ENCODE data around the gene RNF223. TPM values are rescaled to one million over a fixed set of nuclear protein-coding genes. Genes with fewer than 3 reads are reported as not detected.

Gene RNF223
- total and polyA plus RNA-seq, 2 donors: 0.05 to 0.37 TPM

DNA sequence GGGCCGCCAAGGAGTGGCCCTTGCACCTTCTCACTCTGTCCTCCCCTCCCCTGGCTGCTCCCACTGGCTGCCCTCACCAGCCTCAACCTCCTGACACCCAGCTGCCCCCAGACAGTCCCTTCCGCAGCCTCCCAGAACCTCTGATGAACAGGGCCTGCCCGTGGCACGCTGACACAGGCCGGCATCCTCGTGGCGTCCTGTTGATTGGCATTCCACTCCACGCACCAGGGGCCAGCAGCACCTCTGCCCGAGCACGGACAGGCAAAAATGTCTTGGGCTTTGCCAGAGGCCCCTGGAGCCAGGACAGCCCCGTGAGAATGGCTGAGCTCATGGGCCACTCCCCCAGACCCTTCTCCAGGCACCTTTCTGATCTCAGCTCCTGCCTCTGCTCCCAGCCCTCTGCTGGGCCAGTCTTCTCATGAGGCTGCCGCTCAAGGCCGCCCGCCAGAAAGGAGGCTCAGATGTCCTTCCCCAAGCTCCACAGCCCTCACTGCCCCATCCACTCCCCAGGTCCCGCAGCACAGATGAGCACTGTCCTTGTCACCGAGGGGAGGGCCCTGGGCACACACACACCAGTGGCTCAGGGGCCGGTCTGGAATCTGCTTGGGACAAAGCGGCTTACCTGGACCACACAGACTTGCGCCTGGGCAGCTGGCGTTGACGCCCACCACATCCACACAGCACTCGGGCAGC, 15.8 kb upstream of the RNF223 start:
- H3K36me3 ChIP-seq (ENCODE audit: control insufficient read depth in 2 of 2, insufficient read depth in 2 of 2, low read length in 1 of 2): peaks cover 0 to 5% of the 10 kb centered on the region in 2 donors
- no peak for DNase-seq (ENCODE audit: low read depth in 6 of 9, low spot score in 9 of 9)
- no peak overlapping the region for H3K4me3 ChIP-seq (ENCODE audit: low read length in 2 of 2)
- no peaks in the 10 kb centered on the region for H3K9me3 ChIP-seq (ENCODE audit: control insufficient read depth in 2 of 2, insufficient read depth in 1 of 2, low read length in 1 of 2)
- 97% methylated on average over 22 of the region's 22 CpGs for WGBS
- no peaks in the 10 kb centered on the region for H3K4me1 ChIP-seq (ENCODE audit: control insufficient read depth in 2 of 2, insufficient read depth in 2 of 2, low read length in 2 of 2)
- no peaks in the 10 kb centered on the region for H3K27me3 ChIP-seq (ENCODE audit: control insufficient read depth in 2 of 2, insufficient read depth in 1 of 2, low read length in 1 of 2)
- no peak overlapping the region for H3K27ac ChIP-seq (ENCODE audit: low read depth in 1 of 2, low read length in 1 of 2)

DNA sequence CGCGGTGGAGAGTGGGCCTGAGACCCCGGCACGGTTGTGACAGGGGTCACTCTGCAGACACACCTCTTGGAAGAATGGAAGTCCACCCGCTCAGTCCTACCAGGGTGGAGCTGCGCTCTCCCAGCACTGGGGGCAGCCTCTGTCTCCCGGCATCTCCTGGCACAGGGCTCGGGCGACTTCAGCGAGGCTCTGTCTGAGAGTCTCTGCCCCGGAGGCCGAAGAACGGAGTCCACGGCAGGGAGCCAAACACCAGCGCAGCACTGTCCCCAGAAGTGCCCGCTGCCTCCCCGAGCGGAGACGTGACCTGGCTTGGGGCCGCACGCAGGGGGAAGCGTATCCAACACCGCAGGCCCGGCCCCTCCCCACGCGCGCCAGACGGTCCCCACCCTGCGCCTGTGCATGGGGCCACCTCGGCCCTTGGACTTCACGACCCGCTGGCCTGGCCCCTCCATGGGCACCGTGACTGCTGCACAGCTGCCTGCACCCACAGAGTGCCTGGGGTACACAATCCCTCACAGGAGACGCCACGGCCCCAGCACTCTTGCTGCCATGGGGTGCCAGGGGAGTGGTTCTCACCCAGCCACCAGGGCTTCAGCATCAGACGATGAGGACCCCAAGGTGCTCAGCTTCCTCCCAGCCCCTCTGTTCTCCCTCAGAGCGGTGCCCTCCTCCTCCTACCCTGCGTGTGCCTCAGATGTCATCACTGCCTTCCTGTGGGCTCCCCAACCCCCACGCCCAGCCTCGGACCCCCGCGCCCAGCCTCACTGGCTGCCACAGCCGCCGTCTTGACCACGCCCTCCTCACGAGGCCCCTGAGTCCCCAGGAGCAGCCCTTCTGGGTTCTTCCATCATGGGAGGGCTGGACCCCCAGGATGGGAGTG, 14.9 kb upstream of the RNF223 start:
- Histone ChIP-seq H3K27ac (ENCODE audit: low read depth in 1 of 2, low read length in 1 of 2) (no peak overlapping the region), H3K27me3 (ENCODE audit: control insufficient read depth in 2 of 2, insufficient read depth in 1 of 2, low read length in 1 of 2) (no peaks in the 10 kb centered on the region), H3K9me3 (ENCODE audit: control insufficient read depth in 2 of 2, insufficient read depth in 1 of 2, low read length in 1 of 2) (no peaks in the 10 kb centered on the region), H3K36me3 (ENCODE audit: control insufficient read depth in 2 of 2, insufficient read depth in 2 of 2, low read length in 1 of 2) (peaks cover 0 to 5% of the 10 kb centered on the region in 2 donors), H3K4me3 (ENCODE audit: low read length in 2 of 2) (no peak overlapping the region), H3K4me1 (ENCODE audit: control insufficient read depth in 2 of 2, insufficient read depth in 2 of 2, low read length in 2 of 2) (no peaks in the 10 kb centered on the region)
- 96% methylated on average over 46 of the region's 46 CpGs for WGBS
- no peak for DNase-seq (ENCODE audit: low read depth in 6 of 9, low spot score in 9 of 9)

DNA sequence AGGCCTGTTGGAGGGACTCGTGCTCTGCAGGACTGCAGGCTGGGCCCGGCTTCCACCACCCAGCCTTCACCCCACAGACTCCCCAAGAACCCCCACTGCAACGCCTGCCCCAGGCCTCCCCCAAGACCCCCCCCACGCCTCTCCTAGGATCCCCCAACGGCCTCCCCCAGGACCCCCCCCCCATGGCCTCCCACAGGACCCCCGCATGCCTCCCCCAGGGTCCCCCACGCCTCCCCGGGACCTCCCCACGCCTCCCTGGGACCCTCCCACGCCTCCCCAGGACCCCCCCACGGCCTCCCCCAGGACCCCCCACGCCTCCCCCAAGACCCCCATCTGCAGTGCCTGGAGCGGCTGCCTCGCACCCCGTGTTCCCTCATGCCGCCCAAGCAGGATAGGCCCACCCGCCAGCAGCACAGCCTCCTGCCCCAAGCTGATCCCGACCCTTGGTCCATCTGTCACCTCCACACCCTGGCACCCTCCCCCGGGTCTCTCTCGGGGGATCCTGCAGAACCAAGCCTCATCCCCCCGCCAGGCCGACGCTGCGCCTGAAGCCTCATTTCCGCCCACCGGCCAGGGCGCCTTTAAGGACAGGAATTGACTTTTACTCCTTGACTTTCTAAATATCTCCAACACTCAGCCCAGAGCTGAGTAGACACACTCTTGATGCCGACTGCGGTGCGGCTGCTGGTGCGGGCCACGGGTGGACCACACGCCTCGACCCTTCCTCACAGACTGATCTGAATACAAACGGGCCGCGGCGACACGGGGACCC, 14.1 kb upstream of the RNF223 start:
- Histone ChIP-seq H3K4me3 (ENCODE audit: low read length in 2 of 2) (no peak overlapping the region), H3K27me3 (ENCODE audit: control insufficient read depth in 2 of 2, insufficient read depth in 1 of 2, low read length in 1 of 2) (no peaks in the 10 kb centered on the region), H3K36me3 (ENCODE audit: control insufficient read depth in 2 of 2, insufficient read depth in 2 of 2, low read length in 1 of 2) (peaks cover 0 to 9% of the 10 kb centered on the region in 2 donors), H3K4me1 (ENCODE audit: control insufficient read depth in 2 of 2, insufficient read depth in 2 of 2, low read length in 2 of 2) (no peaks in the 10 kb centered on the region), H3K9me3 (ENCODE audit: control insufficient read depth in 2 of 2, insufficient read depth in 1 of 2, low read length in 1 of 2) (no peaks in the 10 kb centered on the region), H3K27ac (ENCODE audit: low read depth in 1 of 2, low read length in 1 of 2) (no peak overlapping the region)
- WGBS: 96% methylated on average over 39 of the region's 39 CpGs
- DNase-seq (ENCODE audit: low read depth in 6 of 9, low spot score in 9 of 9): no peak

DNA sequence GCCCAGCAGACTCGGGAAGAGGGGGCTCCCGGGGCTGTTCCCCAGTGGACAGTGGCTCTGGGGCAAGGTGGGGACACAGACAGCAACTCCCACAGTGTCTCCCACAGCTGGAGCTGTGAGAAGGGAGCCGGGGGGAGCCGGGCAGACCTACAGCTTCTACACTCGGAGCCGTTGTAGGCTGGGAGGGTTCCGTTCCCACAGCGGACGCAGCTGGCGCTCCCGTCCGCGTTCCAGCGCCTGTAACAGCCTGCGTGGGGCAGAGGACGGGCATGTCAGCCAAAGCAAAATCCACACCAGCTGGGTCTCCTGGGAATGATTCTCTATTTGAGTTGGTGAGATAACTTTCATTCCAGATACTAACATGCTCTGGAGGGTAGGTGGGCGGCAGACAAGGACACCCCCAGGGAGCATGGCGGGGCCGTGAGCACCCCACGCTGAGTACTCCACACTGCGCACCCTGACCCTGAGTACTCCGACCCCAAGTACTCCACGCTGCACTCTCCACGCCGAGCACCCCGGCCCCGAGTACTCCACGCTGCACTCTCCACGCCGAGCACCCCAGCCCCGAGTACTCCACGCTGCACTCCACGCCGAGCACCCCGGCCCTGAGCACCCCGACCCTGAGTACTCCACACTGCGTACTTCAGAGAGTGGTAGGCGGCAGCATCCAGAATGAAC, 13.4 kb upstream of the RNF223 start:
- Histone ChIP-seq H3K36me3 (ENCODE audit: control insufficient read depth in 2 of 2, insufficient read depth in 2 of 2, low read length in 1 of 2) (peaks cover 0 to 9% of the 10 kb centered on the region in 2 donors), H3K4me1 (ENCODE audit: control insufficient read depth in 2 of 2, insufficient read depth in 2 of 2, low read length in 2 of 2) (no peaks in the 10 kb centered on the region), H3K4me3 (ENCODE audit: low read length in 2 of 2) (no peak overlapping the region), H3K9me3 (ENCODE audit: control insufficient read depth in 2 of 2, insufficient read depth in 1 of 2, low read length in 1 of 2) (no peaks in the 10 kb centered on the region), H3K27ac (ENCODE audit: low read depth in 1 of 2, low read length in 1 of 2) (no peak overlapping the region), H3K27me3 (ENCODE audit: control insufficient read depth in 2 of 2, insufficient read depth in 1 of 2, low read length in 1 of 2) (no peaks in the 10 kb centered on the region)
- no peak for DNase-seq (ENCODE audit: low read depth in 6 of 9, low spot score in 9 of 9)
- 96% methylated on average over 38 of the region's 38 CpGs for WGBS

DNA sequence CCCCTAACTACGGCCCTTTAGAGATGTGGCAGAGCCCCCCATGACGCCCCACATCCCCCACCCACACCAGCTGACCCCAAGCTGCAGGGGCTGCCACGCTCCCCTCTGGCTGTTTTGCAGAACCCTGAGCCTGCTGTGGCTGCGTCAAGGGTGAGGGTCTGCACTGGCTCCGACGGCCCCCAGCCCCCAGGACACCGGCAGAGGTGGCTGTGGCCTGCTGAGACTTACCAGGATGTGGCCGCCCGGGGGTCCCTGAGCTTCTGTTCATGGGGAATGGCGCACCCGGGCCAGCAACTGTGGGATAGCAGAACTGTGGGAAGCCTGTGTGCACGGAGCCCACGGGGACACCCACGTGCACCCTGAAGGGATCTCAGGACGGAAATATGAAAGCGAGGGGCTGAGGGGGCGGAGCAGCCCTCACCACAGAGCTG, 12.8 kb upstream of the RNF223 start:
- DNase-seq (ENCODE audit: low read depth in 6 of 9, low spot score in 9 of 9): no peak
- no peaks in the 10 kb centered on the region for H3K4me1 ChIP-seq (ENCODE audit: control insufficient read depth in 2 of 2, insufficient read depth in 2 of 2, low read length in 2 of 2)
- no peaks in the 10 kb centered on the region for H3K27me3 ChIP-seq (ENCODE audit: control insufficient read depth in 2 of 2, insufficient read depth in 1 of 2, low read length in 1 of 2)
- WGBS: 98% methylated on average over 17 of the region's 17 CpGs
- no peak overlapping the region for H3K4me3 ChIP-seq (ENCODE audit: low read length in 2 of 2)
- no peak overlapping the region for H3K27ac ChIP-seq (ENCODE audit: low read depth in 1 of 2, low read length in 1 of 2)
- H3K36me3 ChIP-seq (ENCODE audit: control insufficient read depth in 2 of 2, insufficient read depth in 2 of 2, low read length in 1 of 2): peaks cover 0 to 9% of the 10 kb centered on the region in 2 donors
- no peaks in the 10 kb centered on the region for H3K9me3 ChIP-seq (ENCODE audit: control insufficient read depth in 2 of 2, insufficient read depth in 1 of 2, low read length in 1 of 2)

DNA sequence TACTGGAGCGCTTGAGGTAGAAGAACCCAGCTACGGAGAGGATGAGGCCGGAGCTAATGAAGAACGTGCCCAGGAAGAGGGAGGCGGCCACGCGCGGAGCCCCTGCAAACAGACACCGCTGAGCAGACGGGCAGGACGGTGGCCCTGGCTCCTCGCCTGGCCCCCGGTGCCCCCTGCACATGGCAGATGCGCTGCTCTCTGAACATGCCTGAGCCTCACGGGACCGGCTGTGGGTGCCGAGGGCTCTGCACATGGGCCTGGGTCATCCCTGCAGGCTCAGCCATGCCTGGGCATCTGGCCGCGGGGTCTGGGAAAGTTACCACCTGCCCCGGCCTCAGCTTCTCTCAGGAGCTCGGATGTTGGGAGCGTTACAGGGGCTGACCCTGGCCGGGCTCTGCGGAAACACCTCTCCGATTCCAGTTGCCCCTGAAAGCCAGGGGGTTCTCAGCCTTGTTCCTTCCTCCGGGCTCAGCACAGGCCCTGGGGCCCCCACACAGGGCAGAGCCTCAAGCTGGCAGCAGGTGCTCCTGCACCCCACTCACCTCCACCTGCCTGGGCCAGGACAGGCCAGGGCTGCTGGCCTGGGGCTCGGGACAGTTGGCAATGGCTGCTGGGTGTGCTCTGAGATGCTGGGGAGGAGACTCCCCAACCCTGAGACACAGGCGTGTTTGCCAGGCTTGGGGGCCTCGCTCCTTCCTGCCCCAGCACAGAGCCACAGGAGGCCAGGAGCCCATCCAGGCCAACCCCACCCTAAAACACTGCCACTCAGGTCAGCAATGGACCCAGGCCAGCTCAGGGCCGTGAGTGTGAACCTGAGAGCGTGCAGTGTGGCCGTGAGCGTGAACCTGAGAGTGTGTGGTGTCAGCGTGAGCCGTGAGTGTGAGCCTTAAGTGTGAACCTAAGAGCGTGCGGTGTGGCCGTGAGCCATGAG, 12.1 kb upstream of the RNF223 start:
- Histone ChIP-seq H3K27me3 (ENCODE audit: control insufficient read depth in 2 of 2, insufficient read depth in 1 of 2, low read length in 1 of 2) (peaks cover 0 to 1% of the 10 kb centered on the region in 2 donors), H3K27ac (ENCODE audit: low read depth in 1 of 2, low read length in 1 of 2) (no peak overlapping the region), H3K9me3 (ENCODE audit: control insufficient read depth in 2 of 2, insufficient read depth in 1 of 2, low read length in 1 of 2) (no peaks in the 10 kb centered on the region), H3K4me1 (ENCODE audit: control insufficient read depth in 2 of 2, insufficient read depth in 2 of 2, low read length in 2 of 2) (no peaks in the 10 kb centered on the region), H3K36me3 (ENCODE audit: control insufficient read depth in 2 of 2, insufficient read depth in 2 of 2, low read length in 1 of 2) (peaks cover 0 to 9% of the 10 kb centered on the region in 2 donors), H3K4me3 (ENCODE audit: low read length in 2 of 2) (no peak overlapping the region)
- DNase-seq (ENCODE audit: low read depth in 6 of 9, low spot score in 9 of 9): no peak
- 97% methylated on average over 38 of the region's 38 CpGs for WGBS

DNA sequence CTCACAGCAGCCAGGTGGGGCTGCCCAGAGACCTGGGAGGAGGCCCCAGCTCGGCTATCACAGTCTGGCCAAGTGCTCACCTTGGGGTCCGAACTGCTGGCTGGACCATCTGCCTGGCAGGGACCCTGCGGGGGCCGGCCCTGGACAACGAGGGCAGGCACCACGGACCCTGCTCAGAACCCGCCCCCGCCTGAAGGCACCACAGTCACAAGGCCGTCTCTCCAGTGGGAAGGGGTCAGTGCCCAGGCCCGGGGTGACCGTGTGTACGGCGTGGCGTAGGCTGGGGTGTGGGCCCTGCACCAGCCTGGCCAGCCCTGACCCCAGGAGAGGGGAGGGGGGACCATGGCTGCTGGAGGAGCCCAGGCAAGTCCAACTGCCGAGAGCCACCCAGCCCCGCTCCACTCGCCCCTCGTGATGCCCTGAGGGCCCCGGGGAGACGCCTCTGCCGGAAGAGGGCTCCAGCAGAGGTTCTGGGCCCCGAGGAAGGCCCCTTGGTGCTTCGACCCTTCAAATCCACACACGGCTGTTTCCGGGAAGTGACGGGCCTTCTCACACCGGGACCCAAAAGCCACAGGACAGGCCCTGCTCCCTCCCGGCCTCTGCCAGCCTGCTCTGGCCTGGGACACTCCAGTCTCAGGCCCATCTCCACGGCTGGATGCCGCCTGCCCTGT, 11.2 kb upstream of the RNF223 start:
- no peak for DNase-seq (ENCODE audit: low read depth in 6 of 9, low spot score in 9 of 9)
- 98% methylated on average over 30 of the region's 30 CpGs for WGBS

More for the DNA sequence above, 11.2 kb upstream of the RNF223 start:
- Histone ChIP-seq H3K27me3 (ENCODE audit: control insufficient read depth in 2 of 2, insufficient read depth in 1 of 2, low read length in 1 of 2) (peaks cover 1 to 7% of the 10 kb centered on the region in 2 donors), H3K27ac (ENCODE audit: low read depth in 1 of 2, low read length in 1 of 2) (no peak overlapping the region), H3K4me3 (ENCODE audit: low read length in 2 of 2) (no peak overlapping the region), H3K9me3 (ENCODE audit: control insufficient read depth in 2 of 2, insufficient read depth in 1 of 2, low read length in 1 of 2) (no peaks in the 10 kb centered on the region), H3K4me1 (ENCODE audit: control insufficient read depth in 2 of 2, insufficient read depth in 2 of 2, low read length in 2 of 2) (peaks cover 0 to under 1% of the 10 kb centered on the region in 2 donors), H3K36me3 (ENCODE audit: control insufficient read depth in 2 of 2, insufficient read depth in 2 of 2, low read length in 1 of 2) (peaks cover 0 to 9% of the 10 kb centered on the region in 2 donors)
